Measurements from ENCODE around the gene FLAD1.
"Not testable (repeated sequence)": the region's sequence is repeated elsewhere in the genome, so short reads cannot be mapped to it uniquely, and the experiment has no call there.

The FLAD1 gene

GRCh38 chr1:154974808-154975408 lies 8.2 kb upstream of the FLAD1 start:
- peak overlapping the region; percentile 89 for H3K27ac ChIP-seq
- DNase-seq = peak; percentile 100
- no peak for TF ChIP-seq CTCF (IDR thresholded peaks at IDR 0.05; ENCODE audit: low read depth, low read length)
- no peaks in the 10 kb centered on the region for H3K27me3 ChIP-seq (ENCODE audit: insufficient read depth, low read depth, severe bottlenecking)
- no peaks in the 10 kb centered on the region for H3K9me3 ChIP-seq (ENCODE audit: severe bottlenecking)
- peaks cover 29% of the 10 kb centered on the region for H3K36me3 ChIP-seq
- H3K4me3 ChIP-seq (ENCODE audit: low read depth, low read length) = peak overlapping the region; percentile 55

- Histone ChIP-seq H3K9me3 (ENCODE audit: severe bottlenecking) (no peaks in the 10 kb centered on the region), H3K4me3 (ENCODE audit: low read depth, low read length) (peak overlapping the region; percentile 55), H3K36me3 (peaks cover 35% of the 10 kb centered on the region), H3K27me3 (ENCODE audit: insufficient read depth, low read depth, severe bottlenecking) (no peaks in the 10 kb centered on the region), H3K27ac (peak overlapping the region; percentile 89)
- DNase-seq = peak; percentile 63
- TF ChIP-seq CTCF (IDR thresholded peaks at IDR 0.05; ENCODE audit: low read depth, low read length) = no peak
These were observed 7.6 kb upstream of the FLAD1 start for GRCh38 chr1:154975409-154976059.

- H3K36me3 ChIP-seq = peaks cover 43% of the 10 kb centered on the region
- not testable (repeated sequence) for H3K27me3 ChIP-seq (ENCODE audit: insufficient read depth, low read depth, severe bottlenecking); DNase-seq; H3K4me3 ChIP-seq (ENCODE audit: low read depth, low read length); H3K27ac ChIP-seq; H3K9me3 ChIP-seq (ENCODE audit: severe bottlenecking)
These were observed 5.4 kb upstream of the FLAD1 start for GRCh38 chr1:154977762-154978161.

- H3K27me3 ChIP-seq (ENCODE audit: insufficient read depth, low read depth, severe bottlenecking) = no peaks in the 10 kb centered on the region
- H3K9me3 ChIP-seq (ENCODE audit: severe bottlenecking) = no peaks in the 10 kb centered on the region
- H3K36me3 ChIP-seq = peaks cover 43% of the 10 kb centered on the region
- H3K27ac ChIP-seq = no peak overlapping the region
- no peak for TF ChIP-seq CTCF (IDR thresholded peaks at IDR 0.05; ENCODE audit: low read depth, low read length)
- no peak for DNase-seq
- no peak overlapping the region for H3K4me3 ChIP-seq (ENCODE audit: low read depth, low read length)
These were observed 4.8 kb upstream of the FLAD1 start for GRCh38 chr1:154978360-154978759.

GRCh38 chr1:154982341-154982740 lies 803 bp upstream of the FLAD1 start:
- H3K4me3 ChIP-seq (ENCODE audit: low read depth, low read length) = peak overlapping the region; percentile 68
- peak overlapping the region; percentile 91 for H3K27ac ChIP-seq
- DNase-seq = no peak
- H3K27me3 ChIP-seq (ENCODE audit: insufficient read depth, low read depth, severe bottlenecking) = no peaks in the 10 kb centered on the region
- H3K36me3 ChIP-seq = peaks cover 51% of the 10 kb centered on the region
- no peaks in the 10 kb centered on the region for H3K9me3 ChIP-seq (ENCODE audit: severe bottlenecking)
- no peak for TF ChIP-seq CTCF (IDR thresholded peaks at IDR 0.05; ENCODE audit: low read depth, low read length)

GRCh38 chr1:154983776-154984466 lies 777 bp downstream of the FLAD1 start:
- H3K4me3 ChIP-seq (ENCODE audit: low read depth, low read length) = peak overlapping the region; percentile 68
- no peak for TF ChIP-seq CTCF (IDR thresholded peaks at IDR 0.05; ENCODE audit: low read depth, low read length)
- peaks cover 54% of the 10 kb centered on the region for H3K36me3 ChIP-seq
- H3K27me3 ChIP-seq (ENCODE audit: insufficient read depth, low read depth, severe bottlenecking) = no peaks in the 10 kb centered on the region
- H3K9me3 ChIP-seq (ENCODE audit: severe bottlenecking) = no peaks in the 10 kb centered on the region
- DNase-seq = peak; percentile 51
- H3K27ac ChIP-seq = peak overlapping the region; percentile 85

GRCh38 chr1:154986736-154987135 lies 3.6 kb downstream of the FLAD1 start:
- peaks cover 58% of the 10 kb centered on the region for H3K36me3 ChIP-seq
- not testable (repeated sequence) for H3K27ac ChIP-seq; H3K27me3 ChIP-seq (ENCODE audit: insufficient read depth, low read depth, severe bottlenecking); DNase-seq; H3K4me3 ChIP-seq (ENCODE audit: low read depth, low read length); H3K9me3 ChIP-seq (ENCODE audit: severe bottlenecking)
